Mucosa of gallbladder (tissue), 1 donor: ENCODE data around the gene BARHL1. TPM values are rescaled to one million over a fixed set of nuclear protein-coding genes. Genes with fewer than 3 reads are reported as not detected.

Source experiments
- DNase-seq: peaks from one replicate; pipeline ENCODE4 v3.0.0-alpha.2; 2020; ENCODE audit warnings: low spot score
- total RNA-seq: library from RNA; stranded (reverse); gene quantifications from one replicate; pipeline ENCODE4 v1.2.1, GENCODE V29; 2021
- donor health status: DM: no; HTN: no; CAD: no.

Gene BARHL1
- total RNA-seq, 1 donor from 2014 or later, result not detected

DNA sequence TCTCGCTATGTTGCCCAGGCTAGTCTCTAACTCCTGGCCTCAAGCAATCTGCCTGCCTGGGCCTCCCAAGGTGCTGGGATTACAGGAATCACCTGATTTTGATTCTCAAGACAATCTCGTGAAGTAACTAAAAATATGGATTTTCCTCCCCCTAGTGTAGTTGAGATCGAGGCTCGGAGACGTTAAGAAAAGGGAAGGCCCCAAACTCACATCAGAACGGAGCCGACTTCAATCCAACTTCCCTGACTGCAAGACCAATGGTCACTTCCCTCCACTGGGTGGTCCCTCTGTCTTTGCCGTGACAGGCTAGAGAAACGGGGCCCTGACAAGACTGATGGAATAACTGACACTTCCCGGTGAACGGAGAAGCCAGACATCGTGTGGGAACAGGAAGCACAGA, 28.3 kb downstream of the BARHL1 start:
- DNase-seq, result no peak

GRCh38 chr9:132614324-132614723, 31.9 kb downstream of the BARHL1 start:
- DNase-seq, result no peak

DNA sequence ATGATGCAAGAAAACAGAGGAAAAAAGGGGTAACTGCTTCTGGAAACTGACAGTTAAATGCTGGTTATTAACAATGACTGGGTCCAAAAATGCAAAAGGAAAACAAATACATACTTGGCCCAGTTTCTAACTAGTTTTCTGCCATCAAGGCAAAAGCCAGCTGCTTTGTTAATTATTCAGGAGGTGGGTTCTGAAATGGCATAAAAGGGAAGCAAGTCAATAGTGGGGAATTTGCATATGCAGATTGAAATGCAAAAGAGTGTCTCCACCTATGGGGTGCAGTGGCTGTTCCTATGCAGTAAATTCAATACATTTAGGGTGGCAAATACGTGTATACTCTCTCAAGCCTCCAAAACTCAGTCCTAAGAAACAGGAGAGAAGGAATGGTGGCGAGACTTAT, 33.4 kb downstream of the BARHL1 start:
- DNase-seq, result no peak

- DNase-seq, result no peak
These were observed 34.3 kb downstream of the BARHL1 start for GRCh38 chr9:132616725-132617124.

DNA sequence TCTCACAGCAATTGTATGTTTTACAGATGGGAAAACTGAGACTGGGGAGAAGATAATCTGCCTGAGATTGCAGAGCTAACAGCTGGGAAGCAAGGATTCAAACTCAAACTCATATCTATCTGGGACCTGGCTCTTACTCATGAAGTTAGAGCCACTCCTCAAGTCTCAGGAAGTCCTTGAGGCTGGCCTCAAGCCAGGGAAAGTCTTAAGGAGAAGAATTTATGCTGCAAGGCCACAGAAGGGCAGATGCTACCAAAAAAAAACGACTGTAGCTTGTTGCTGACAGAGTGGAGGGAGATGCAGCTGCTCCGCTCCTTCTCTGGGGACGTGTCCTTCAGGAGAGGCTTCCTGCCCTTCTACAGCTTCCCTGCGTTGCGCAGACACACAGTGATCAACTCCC, 39.8 kb downstream of the BARHL1 start:
- DNase-seq, result no peak

GRCh38 chr9:132626285-132626684, 43.9 kb downstream of the BARHL1 start:
- no peak for DNase-seq

DNA sequence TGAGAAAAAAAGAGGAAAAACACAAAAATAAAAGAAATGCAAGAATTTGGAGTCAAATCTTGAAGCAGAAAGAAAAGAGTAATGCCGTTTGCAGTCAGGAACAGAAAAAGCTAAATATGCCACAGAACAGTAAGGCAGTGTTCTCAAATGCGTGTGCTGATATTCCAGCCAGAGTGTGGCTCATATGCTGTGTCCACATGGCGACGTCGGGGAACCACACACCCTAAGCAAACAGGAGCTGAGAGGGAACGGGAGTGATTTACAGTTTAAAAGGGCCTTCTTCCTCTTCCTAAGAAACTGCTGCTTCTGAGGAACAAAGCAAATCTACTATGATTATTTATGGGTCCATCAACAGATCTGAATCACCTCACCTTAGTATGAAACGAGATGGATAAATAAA, 44.7 kb downstream of the BARHL1 start:
- DNase-seq, result no peak

GRCh38 chr9:132627594-132627993, 45.2 kb downstream of the BARHL1 start:
- DNase-seq, result no peak

DNA sequence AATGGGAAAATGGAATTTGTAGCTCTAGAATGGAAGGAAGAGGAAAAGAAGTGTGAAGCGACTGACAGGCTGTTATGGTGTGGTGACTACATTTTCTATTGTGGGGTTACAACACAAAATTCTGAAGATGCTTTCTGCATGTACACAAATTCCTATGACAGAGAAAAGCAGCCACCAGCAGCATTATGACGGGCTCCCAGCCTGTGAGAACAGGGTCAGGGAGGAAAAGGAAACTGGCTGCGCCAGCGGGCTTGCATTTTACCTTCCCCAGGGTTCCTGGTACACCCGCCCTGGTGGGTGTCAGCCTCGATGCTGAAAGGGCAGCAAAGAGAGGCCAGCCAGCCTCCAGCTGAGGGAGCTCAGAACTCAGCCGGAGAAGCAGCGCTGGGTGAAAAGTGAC, 46.3 kb downstream of the BARHL1 start:
- DNase-seq, result no peak

GRCh38 chr9:132630116-132630515, 47.7 kb downstream of the BARHL1 start:
- no peak for DNase-seq

GRCh38 chr9:132630811-132631210, 48.4 kb downstream of the BARHL1 start:
- DNase-seq, result no peak

DNA sequence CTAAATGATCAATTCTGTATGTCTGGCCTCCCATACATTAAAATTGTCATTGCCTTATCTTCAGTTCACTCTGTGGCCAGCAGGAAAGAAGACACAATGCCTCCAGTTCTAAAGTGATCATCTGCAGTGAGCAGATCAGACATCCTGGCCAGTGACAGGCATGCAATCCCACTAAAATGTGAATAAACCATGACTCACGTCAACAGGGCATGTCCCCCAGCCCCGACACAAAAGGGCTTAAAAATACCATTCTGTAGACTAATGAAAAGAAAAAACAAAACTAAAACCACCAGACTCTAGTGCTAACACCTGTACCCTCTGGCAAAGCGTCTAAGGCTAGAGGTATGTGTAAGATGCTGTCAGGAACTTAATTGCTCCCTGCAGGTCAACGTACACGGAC, 48.9 kb downstream of the BARHL1 start:
- DNase-seq, result no peak

GRCh38 chr9:132631685-132632084, 49.3 kb downstream of the BARHL1 start:
- no peak for DNase-seq

- no peak for DNase-seq
These were observed 50.2 kb downstream of the BARHL1 start for GRCh38 chr9:132632413-132633129.

GRCh38 chr9:132634327-132634726, 51.9 kb downstream of the BARHL1 start:
- no peak for DNase-seq

DNA sequence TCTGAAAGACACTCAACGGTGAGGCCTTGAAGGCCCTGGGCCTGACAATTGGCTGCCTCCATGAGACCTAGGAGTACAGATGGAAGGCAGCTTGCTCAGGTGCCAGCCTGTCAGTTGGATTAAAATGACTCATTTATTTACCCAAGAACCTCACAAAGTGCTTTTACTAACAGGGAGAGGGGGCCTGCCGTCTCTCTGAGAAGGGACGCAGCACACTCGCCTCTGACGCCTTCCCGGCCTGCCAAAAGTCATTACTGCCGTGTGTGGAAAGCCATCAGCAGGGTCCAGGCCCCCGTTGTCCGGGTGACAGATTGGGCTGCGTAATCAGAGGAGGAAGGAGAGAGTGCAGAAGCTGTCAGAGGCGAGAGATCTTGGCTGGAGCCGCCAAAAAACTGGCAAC, 54.9 kb downstream of the BARHL1 start:
- no peak for DNase-seq

DNA sequence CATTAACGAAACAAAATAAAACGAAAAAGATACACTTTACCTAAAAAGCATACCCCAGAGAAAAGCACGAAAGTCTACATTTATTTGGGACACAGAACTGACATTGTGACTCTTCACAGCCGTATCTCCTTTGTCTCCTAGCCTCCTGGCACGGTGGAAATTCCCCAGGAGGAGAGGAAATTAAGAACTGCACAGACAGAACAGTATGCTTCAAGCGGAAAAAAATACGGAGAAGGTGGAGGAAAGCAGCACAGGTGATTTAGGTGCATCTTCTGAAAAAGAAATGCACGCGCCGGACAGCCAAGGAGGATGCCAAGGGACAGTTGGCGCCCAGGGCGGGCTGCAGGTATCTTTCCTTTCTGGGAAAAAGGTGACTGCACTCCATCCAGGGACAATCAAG, 55.4 kb downstream of the BARHL1 start:
- no peak for DNase-seq

DNA sequence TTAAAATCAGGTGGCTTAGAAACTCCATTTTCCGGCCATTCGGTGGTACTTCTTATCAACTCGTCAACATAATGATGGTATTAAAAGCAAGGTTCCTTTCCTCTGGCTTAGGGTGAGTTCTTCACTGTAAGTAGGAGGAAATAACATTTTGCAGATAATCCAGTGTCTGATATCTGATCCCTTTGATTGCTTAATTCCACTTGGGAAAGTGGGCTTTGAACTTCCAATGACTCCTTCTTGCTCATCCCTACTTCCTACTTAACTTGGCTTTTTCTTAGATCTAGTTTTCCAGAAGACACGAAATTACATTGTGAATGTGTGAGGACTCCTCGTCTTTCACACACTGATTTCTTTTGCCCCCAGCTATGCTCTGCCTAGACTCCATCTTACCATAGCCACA, 55.8 kb downstream of the BARHL1 start:
- no peak for DNase-seq

- peak; percentile 37 for DNase-seq
These were observed 56.9 kb downstream of the BARHL1 start for GRCh38 chr9:132639322-132639721.

Other genes starting within 250 kb of the BARHL1 start
- gene SETX, start 227.6 kb upstream of the BARHL1 start, total RNA-seq, result 43.1 TPM
- gene TTF1, start 175.8 kb upstream of the BARHL1 start, total RNA-seq, result 12.5 TPM
- not detected for gene CFAP77, start 172.4 kb upstream of the BARHL1 start, total RNA-seq
- 11.3 TPM for gene DDX31, start 87.4 kb downstream of the BARHL1 start, total RNA-seq
- 16.3 TPM for gene GTF3C4, start 87.9 kb downstream of the BARHL1 start, total RNA-seq